WTC11 (cell line): ENCODE measurements around the gene STK32A. TPM values are rescaled to one million over a fixed set of nuclear protein-coding genes. Genes with fewer than 3 reads are reported as not detected.

Experiments used
- ATAC-seq: fragments of 200-7000 bp; cut with Tn5 transposase; 2 replicates; pipeline ENCODE4 v1.10.0; 2021; ENCODE audit warnings: mild to moderate bottlenecking, moderate library complexity
- CTCF ChIA-PET: fragments of 300-600 bp; sonication (Branson Sonifier 250); formaldehyde crosslinking; loops from one replicate; lab custom pipeline; 2021; ENCODE audit warnings: antibody characterized with exemption; lab: Charles Lee
- POLR2A ChIA-PET: fragments of 350-600 bp; sonication (Branson Sonifier 250); formaldehyde crosslinking; loops from one replicate; lab custom pipeline; 2021; ENCODE audit warnings: antibody characterized with exemption; lab: Charles Lee
- DNase-seq: peaks from one replicate; pipeline ENCODE4 v3.0.0; 2021; ENCODE audit warnings: low spot score
- H3K27ac Mint-ChIP-seq: 2 replicates; pipeline ENCODE4 v1.8.0; 2021; ENCODE audit warnings: mixed read lengths
- H3K27me3 Mint-ChIP-seq: 2 replicates; pipeline ENCODE4 v1.8.0; 2021; ENCODE audit warnings: low read depth, mild to moderate bottlenecking, moderate library complexity, mixed read lengths
- H3K36me3 Mint-ChIP-seq: 2 replicates; pipeline ENCODE4 v1.8.0; 2021; ENCODE audit warnings: mixed read lengths
- H3K4me1 Mint-ChIP-seq: 2 replicates; pipeline ENCODE4 v1.8.0; 2022; ENCODE audit warnings: mixed read lengths
- H3K4me3 Mint-ChIP-seq: 2 replicates; pipeline ENCODE4 v1.8.0; 2021; ENCODE audit warnings: mild to moderate bottlenecking, moderate library complexity, mixed read lengths
- H3K9me3 Mint-ChIP-seq: 2 replicates; pipeline ENCODE4 v1.8.0; 2021; ENCODE audit warnings: mixed read lengths
- AFF4 ChIP-seq: sonication (generic); formaldehyde crosslinking; IDR thresholded peaks from 2 replicates; pipeline ENCODE4 v1.8.1; 2023; ENCODE audit warnings: mild to moderate bottlenecking, missing genetic modification reagents, borderline replicate concordance
- ARID4B ChIP-seq: sonication (generic); formaldehyde crosslinking; IDR thresholded peaks from 2 replicates; pipeline ENCODE4 v1.8.0; 2023; ENCODE audit warnings: missing genetic modification reagents, mild to moderate bottlenecking, borderline replicate concordance
- CBFB ChIP-seq: sonication (generic); formaldehyde crosslinking; IDR thresholded peaks from 2 replicates; pipeline ENCODE4 v1.8.1; 2022; ENCODE audit warnings: mild to moderate bottlenecking, low read depth, missing genetic modification reagents
- E2F5 ChIP-seq: sonication (generic); formaldehyde crosslinking; IDR thresholded peaks from 2 replicates; pipeline ENCODE4 v1.8.1; 2022; ENCODE audit warnings: mild to moderate bottlenecking, moderate library complexity, missing genetic modification reagents
- FOXJ3 ChIP-seq: sonication (generic); formaldehyde crosslinking; IDR thresholded peaks from 2 replicates; pipeline ENCODE4 v1.9.0; 2021; ENCODE audit warnings: missing genetic modification reagents, mild to moderate bottlenecking, borderline replicate concordance
- GRHL2 ChIP-seq: fragments of 250-450 bp; sonication (Bioruptor Pico); IDR thresholded peaks from 2 replicates; pipeline ENCODE4 v1.8.0; 2022; ENCODE audit warnings: mild to moderate bottlenecking, moderate library complexity; ENCODE audit not compliant: insufficient replicate concordance, severe bottlenecking
- HMGXB4 ChIP-seq: sonication (generic); formaldehyde crosslinking; IDR thresholded peaks from 2 replicates; pipeline ENCODE4 v1.8.1; 2023; ENCODE audit warnings: mild to moderate bottlenecking, moderate library complexity, missing genetic modification reagents
- MLX ChIP-seq: sonication (generic); formaldehyde crosslinking; IDR thresholded peaks from 2 replicates; pipeline ENCODE4 v1.8.1; 2023; ENCODE audit warnings: mild to moderate bottlenecking, missing genetic modification reagents, moderate library complexity
- PRRX2 ChIP-seq: fragments of 250-450 bp; sonication (Bioruptor Pico); IDR thresholded peaks from 2 replicates; pipeline ENCODE4 v1.8.0; 2021; ENCODE audit warnings: mild to moderate bottlenecking
- SOX15 ChIP-seq: fragments of 250-450 bp; sonication (Bioruptor Pico); IDR thresholded peaks from 2 replicates; pipeline ENCODE4 v1.9.0; 2021; ENCODE audit warnings: mild to moderate bottlenecking
- TEAD4 ChIP-seq: sonication (generic); formaldehyde crosslinking; IDR thresholded peaks from 2 replicates; pipeline ENCODE4 v1.8.0; 2022; ENCODE audit warnings: mild to moderate bottlenecking, missing genetic modification reagents
- USF1 ChIP-seq: sonication (generic); formaldehyde crosslinking; IDR thresholded peaks from 2 replicates; pipeline ENCODE4 v1.8.0; 2022; ENCODE audit warnings: mild to moderate bottlenecking, missing genetic modification reagents
- ZMAT4 ChIP-seq: fragments of 250-450 bp; sonication (Bioruptor Pico); IDR thresholded peaks from 2 replicates; pipeline ENCODE4 v1.9.0; 2021; ENCODE audit warnings: mild to moderate bottlenecking
- ZNF219 ChIP-seq: sonication (generic); formaldehyde crosslinking; IDR thresholded peaks from 2 replicates; pipeline ENCODE4 v1.8.0; 2023; ENCODE audit warnings: missing genetic modification reagents, mild to moderate bottlenecking, borderline replicate concordance
- ZNF263 ChIP-seq: sonication (generic); formaldehyde crosslinking; IDR thresholded peaks from 2 replicates; pipeline ENCODE4 v1.8.1; 2022; ENCODE audit warnings: low read depth, mild to moderate bottlenecking, moderate library complexity, missing genetic modification reagents
- ZNF281 ChIP-seq: sonication (generic); formaldehyde crosslinking; IDR thresholded peaks from 2 replicates; pipeline ENCODE4 v1.8.0; 2023; ENCODE audit warnings: mild to moderate bottlenecking, missing genetic modification reagents
- total RNA-seq: library from RNA; stranded (reverse); gene quantifications from 3 replicates; pipeline ENCODE4 v1.2.3, GENCODE V29; 2021

STK32A gene
- total RNA-seq, 1 experiment from 2014 or later: 1.7 TPM

- H3K27me3 Mint-ChIP-seq: no peaks in the 10 kb centered on the region
- H3K4me1 Mint-ChIP-seq: no peaks in the 10 kb centered on the region
- H3K27ac Mint-ChIP-seq: no peak overlapping the region
- TF ChIP-seq USF1 (CRISPR knock-in tag) (no peak), CBFB (no peak), SOX15 (no peak), E2F5 (no peak), MLX (CRISPR knock-in tag) (no peak), ZMAT4 (CRISPR knock-in tag) (no peak), PRRX2 (CRISPR knock-in tag) (no peak), ZNF219 (no peak), ARID4B (no peak), AFF4 (no peak), GRHL2 (no peak), HMGXB4 (CRISPR knock-in tag) (no peak), TEAD4 (CRISPR knock-in tag) (no peak), FOXJ3 (CRISPR knock-in tag) (no peak), ZNF263 (CRISPR knock-in tag) (no peak), ZNF281 (no peak)
- TF ChIP-seq, all 79 proteins: peak for 0
- ATAC-seq (no peak), DNase-seq (no peak)
- ChIA-PET CTCF (no interaction called here), POLR2A (interaction anchor here (0.6 kb wide), 1 partner anchor 11 kb away, joined by 3 read pairs; no protein-coding TSS in a partner anchor)
- H3K36me3 Mint-ChIP-seq: no peaks in the 10 kb centered on the region
- no peak overlapping the region for H3K4me3 Mint-ChIP-seq
- H3K9me3 Mint-ChIP-seq: peaks cover 7% of the 10 kb centered on the region
Measured at GRCh38 chr5:147203213-147203612, 31.6 kb upstream of the STK32A start.
